OCI-LY7 (cell line): Measurements from ENCODE around the gene CSNK2A1.

Source experiments
- CTCF ChIP-seq: fragments of 200-600 bp; sonication (generic); conservative IDR thresholded peaks from 2 replicates; pipeline ENCODE4 v1.5.1; 2014; ENCODE audit warnings: mild to moderate bottlenecking, antibody characterized with exemption, low read length, moderate library complexity, mixed read lengths
- EZH2phosphoT487 ChIP-seq: fragments of 200-600 bp; sonication (generic); IDR thresholded peaks from 2 replicates; pipeline ENCODE4 v1.6.1; 2018; ENCODE audit warnings: low read depth, borderline replicate concordance, mild to moderate bottlenecking, mixed run types, antibody characterized with exemption, low read length, moderate library complexity, mixed read lengths

GRCh38 chr20:549722-550496, 6.3 kb upstream of the CSNK2A1 start:
- TF ChIP-seq CTCF (peak; percentile 33; the same call in 1 of the 2 replicates), EZH2phosphoT487 (no peak)
